Stimulated activated CD8-positive, alpha-beta memory T cell treated with anti-CD3 and anti-CD28 coated beads, Interleukin-4, amount 100 ng/mL, for 24 hours (primary cell): ENCODE results near the gene ATP8B1.

Experiments used
- DNase-seq: peaks from one replicate; pipeline ENCODE4 v3.0.0-alpha.2; 2020; ENCODE audit warnings: low read depth

The ATP8B1 gene

GRCh38 chr18:57618910-57619309 lies 184.2 kb downstream of the ATP8B1 start:
- DNase-seq = no peak

- DNase-seq = no peak
Observed at GRCh38 chr18:57603871-57604270, 199.2 kb downstream of the ATP8B1 start.
